Measurements from ENCODE around the gene ANKRD44. TPM values are rescaled to one million over a fixed set of nuclear protein-coding genes. Genes with fewer than 3 reads are reported as not detected.

Gene ANKRD44
- total RNA-seq, 1 donor from 2014 or later: 14.2 TPM

- TF ChIP-seq, protein P1, sequence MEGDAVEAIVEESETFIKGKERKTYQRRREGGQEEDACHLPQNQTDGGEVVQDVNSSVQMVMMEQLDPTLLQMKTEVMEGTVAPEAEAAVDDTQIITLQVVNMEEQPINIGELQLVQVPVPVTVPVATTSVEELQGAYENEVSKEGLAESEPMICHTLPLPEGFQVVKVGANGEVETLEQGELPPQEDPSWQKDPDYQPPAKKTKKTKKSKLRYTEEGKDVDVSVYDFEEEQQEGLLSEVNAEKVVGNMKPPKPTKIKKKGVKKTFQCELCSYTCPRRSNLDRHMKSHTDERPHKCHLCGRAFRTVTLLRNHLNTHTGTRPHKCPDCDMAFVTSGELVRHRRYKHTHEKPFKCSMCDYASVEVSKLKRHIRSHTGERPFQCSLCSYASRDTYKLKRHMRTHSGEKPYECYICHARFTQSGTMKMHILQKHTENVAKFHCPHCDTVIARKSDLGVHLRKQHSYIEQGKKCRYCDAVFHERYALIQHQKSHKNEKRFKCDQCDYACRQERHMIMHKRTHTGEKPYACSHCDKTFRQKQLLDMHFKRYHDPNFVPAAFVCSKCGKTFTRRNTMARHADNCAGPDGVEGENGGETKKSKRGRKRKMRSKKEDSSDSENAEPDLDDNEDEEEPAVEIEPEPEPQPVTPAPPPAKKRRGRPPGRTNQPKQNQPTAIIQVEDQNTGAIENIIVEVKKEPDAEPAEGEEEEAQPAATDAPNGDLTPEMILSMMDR (conservative IDR thresholded peaks at IDR 0.05): no peak
- Mint-ChIP-seq H3K27ac (no peak overlapping the region), H3K4me1 (ENCODE audit: unreplicated experiment) (peaks cover under 1% of the 10 kb centered on the region), H3K4me3 (no peak overlapping the region), H3K9me3 (no peaks in the 10 kb centered on the region), H3K27me3 (no peaks in the 10 kb centered on the region), H3K36me3 (no peaks in the 10 kb centered on the region)
- DNase-seq (ENCODE audit: extremely low spot score, unreplicated experiment): no peak
Measured at GRCh38 chr2:197136452-197136851, 174.1 kb downstream of the ANKRD44 start.

DNA sequence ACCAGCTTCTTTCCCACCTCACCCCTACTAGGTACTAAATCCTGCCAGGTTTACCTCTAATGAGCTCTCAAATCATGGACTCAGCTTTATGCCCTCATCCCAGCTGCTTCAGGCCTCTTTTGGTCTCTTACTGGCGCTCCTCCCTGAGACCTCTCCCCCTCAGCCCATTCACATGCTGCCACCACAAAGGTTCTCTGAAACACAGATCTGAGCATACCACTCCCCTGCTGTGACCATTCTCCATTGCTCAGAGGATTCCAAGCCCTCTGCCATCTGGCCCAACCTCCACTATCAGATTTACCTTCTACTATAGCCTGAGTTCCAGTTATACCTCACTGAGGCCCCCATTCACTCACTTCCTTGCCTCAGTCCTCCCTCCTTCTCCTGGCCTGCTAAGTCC is 174.8 kb downstream of the ANKRD44 start:
- DNase-seq (ENCODE audit: extremely low spot score, unreplicated experiment): no peak
- Mint-ChIP-seq H3K9me3 (no peaks in the 10 kb centered on the region), H3K4me3 (no peak overlapping the region), H3K27ac (no peak overlapping the region), H3K27me3 (no peaks in the 10 kb centered on the region), H3K4me1 (ENCODE audit: unreplicated experiment) (no peaks in the 10 kb centered on the region), H3K36me3 (no peaks in the 10 kb centered on the region)
- TF ChIP-seq, protein P1 (conservative IDR thresholded peaks at IDR 0.05): no peak

- H3K4me3 Mint-ChIP-seq: no peak overlapping the region
- no peaks in the 10 kb centered on the region for H3K27me3 Mint-ChIP-seq
Measured at GRCh38 chr2:197134206-197134605, 176.4 kb downstream of the ANKRD44 start.

DNA sequence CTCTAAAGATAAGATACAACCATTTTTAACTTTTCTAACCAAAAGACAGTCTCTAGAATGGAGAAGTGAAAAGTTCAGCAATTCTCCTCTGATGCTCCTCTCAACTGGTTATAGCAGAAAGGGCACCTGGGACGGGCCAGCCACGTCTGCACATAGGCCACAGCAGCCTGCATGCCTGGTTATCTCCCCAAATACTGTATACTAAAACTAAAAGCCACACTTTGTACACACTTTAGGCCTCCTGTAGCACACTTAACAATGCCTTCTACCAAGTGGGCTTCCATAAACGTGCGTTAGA is 179.1 kb downstream of the ANKRD44 start:
- Mint-ChIP-seq H3K36me3 (no peaks in the 10 kb centered on the region), H3K27ac (no peak overlapping the region), H3K4me3 (no peak overlapping the region), H3K9me3 (no peaks in the 10 kb centered on the region), H3K27me3 (no peaks in the 10 kb centered on the region), H3K4me1 (ENCODE audit: unreplicated experiment) (no peaks in the 10 kb centered on the region)
- TF ChIP-seq, protein P1 (conservative IDR thresholded peaks at IDR 0.05): no peak
- DNase-seq (ENCODE audit: extremely low spot score, unreplicated experiment): no peak

More at GRCh38 chr2:197134206-197134605, 176.4 kb downstream of the ANKRD44 start:
- no peaks in the 10 kb centered on the region for H3K9me3 Mint-ChIP-seq
- TF ChIP-seq, protein P1 (conservative IDR thresholded peaks at IDR 0.05): no peak
- no peak for DNase-seq (ENCODE audit: extremely low spot score, unreplicated experiment)
- H3K4me1 Mint-ChIP-seq (ENCODE audit: unreplicated experiment): no peaks in the 10 kb centered on the region
- H3K36me3 Mint-ChIP-seq: no peaks in the 10 kb centered on the region
- H3K27ac Mint-ChIP-seq: no peak overlapping the region

DNA sequence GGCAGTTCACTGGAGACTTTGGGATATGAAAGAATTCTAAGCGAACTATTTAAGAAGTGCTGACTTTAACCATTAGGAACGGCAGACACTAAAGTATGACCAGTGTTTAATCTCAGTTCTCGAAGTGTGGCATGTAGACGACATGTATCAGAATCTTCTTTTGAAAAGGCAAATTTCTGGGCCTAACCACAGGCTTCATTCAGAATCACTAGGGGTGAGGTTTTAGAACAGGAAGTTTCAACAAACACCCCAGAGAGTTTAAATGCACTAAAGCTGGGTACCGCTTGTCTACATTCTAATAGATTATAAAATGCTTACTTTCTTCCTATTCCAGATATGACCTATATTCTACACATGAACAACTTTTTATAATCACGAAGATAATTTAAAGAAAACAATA is 180.3 kb downstream of the ANKRD44 start:
- TF ChIP-seq, protein P1 (conservative IDR thresholded peaks at IDR 0.05): no peak
- H3K9me3 Mint-ChIP-seq: no peaks in the 10 kb centered on the region
- H3K27me3 Mint-ChIP-seq: no peaks in the 10 kb centered on the region
- H3K4me1 Mint-ChIP-seq (ENCODE audit: unreplicated experiment): no peaks in the 10 kb centered on the region
- no peak overlapping the region for H3K27ac Mint-ChIP-seq
- no peaks in the 10 kb centered on the region for H3K36me3 Mint-ChIP-seq
- no peak overlapping the region for H3K4me3 Mint-ChIP-seq
- DNase-seq (ENCODE audit: extremely low spot score, unreplicated experiment): no peak

DNA sequence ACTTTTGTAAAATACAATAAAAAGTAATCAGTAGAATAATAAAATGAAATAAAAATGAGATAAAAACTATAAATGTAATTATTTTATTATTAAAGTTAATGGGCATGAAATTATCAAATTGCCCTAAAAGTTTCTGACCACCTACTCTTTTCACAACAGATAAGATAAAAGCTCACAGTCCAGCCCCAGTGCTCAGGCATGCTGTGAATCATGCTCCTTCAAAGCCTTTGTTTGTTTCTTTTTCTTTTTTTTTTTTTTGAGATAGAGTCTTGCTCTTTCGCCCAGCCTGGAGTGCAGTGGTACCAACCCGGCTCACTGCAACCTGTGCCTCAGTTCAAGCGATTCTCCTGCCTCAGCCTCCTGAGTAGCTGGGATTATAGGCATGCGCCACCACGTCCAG is 181.7 kb downstream of the ANKRD44 start:
- Mint-ChIP-seq H3K9me3 (no peaks in the 10 kb centered on the region), H3K4me3 (no peak overlapping the region), H3K36me3 (no peaks in the 10 kb centered on the region), H3K4me1 (ENCODE audit: unreplicated experiment) (no peaks in the 10 kb centered on the region), H3K27me3 (no peaks in the 10 kb centered on the region), H3K27ac (no peak overlapping the region)
- no peak for DNase-seq (ENCODE audit: extremely low spot score, unreplicated experiment)
- TF ChIP-seq, protein P1 (conservative IDR thresholded peaks at IDR 0.05): no peak
